ENCODE results near the gene MPV17L. TPM values are rescaled to one million over a fixed set of nuclear protein-coding genes. Genes with fewer than 3 reads are reported as not detected.

The MPV17L gene
- total RNA-seq, 1 experiment from 2014 or later = 6.4 TPM

DNA sequence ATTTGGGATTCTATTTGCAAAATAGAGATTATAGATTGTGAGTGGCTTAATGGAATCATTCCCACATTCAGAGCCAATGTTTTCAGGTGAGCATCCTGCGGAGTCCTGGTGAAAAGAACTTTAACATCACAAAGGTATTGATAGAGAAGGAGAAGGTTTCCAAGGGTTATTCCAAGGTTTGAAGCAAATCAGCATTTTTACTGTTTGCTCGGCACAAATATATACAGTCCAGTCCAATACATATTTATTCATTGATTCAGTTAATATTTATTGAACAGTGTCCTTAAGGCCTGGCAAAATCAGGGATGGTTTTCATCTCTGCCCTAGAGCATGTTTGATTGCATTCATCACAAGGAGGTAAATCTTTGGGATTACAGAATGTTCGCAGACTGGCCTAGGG, 6.4 kb downstream of the MPV17L start:
- Histone ChIP-seq H2AFZ (ENCODE audit: low read length) (no peak overlapping the region), H2BK120ac (ENCODE audit: low read depth, low read length, poor library complexity, severe bottlenecking) (no peak overlapping the region), H4K20me1 (ENCODE audit: control insufficient read depth, insufficient read depth, insufficient read length) (no peaks in the 10 kb centered on the region), H4K5ac (ENCODE audit: insufficient read length, low read depth, low read length) (no peak overlapping the region), H3K14ac (ENCODE audit: insufficient read depth, low read length) (no peak overlapping the region), H3K23ac (ENCODE audit: insufficient read length, low read depth, low read length) (no peak overlapping the region), H3K56ac (ENCODE audit: insufficient read length, low read depth, low read length) (no peak overlapping the region), H2BK15ac (ENCODE audit: low read depth, low read length) (no peak overlapping the region), H3K4ac (ENCODE audit: low read depth, low read length) (no peak overlapping the region), H3K27me3 (ENCODE audit: insufficient read depth, low read length) (no peaks in the 10 kb centered on the region), H2BK5ac (ENCODE audit: insufficient read length, low read length) (no peak overlapping the region), H3K4me2 (ENCODE audit: insufficient read depth, insufficient read length, low read length) (no peak overlapping the region), H4K91ac (ENCODE audit: insufficient read length, low read depth, low read length) (no peak overlapping the region), H2AK5ac (ENCODE audit: insufficient read length, low read length) (no peak overlapping the region), H3K9me3 (ENCODE audit: control insufficient read depth, low read depth, low read length) (no peaks in the 10 kb centered on the region), H3K9ac (ENCODE audit: extremely low read depth, insufficient read length, low read length) (no peak overlapping the region), H3T11ph (ENCODE audit: low read length) (no peak overlapping the region), H3K23me2 (ENCODE audit: insufficient read length, low read depth, low read length, poor library complexity, severe bottlenecking) (no peaks in the 10 kb centered on the region), H3K4me1 (ENCODE audit: insufficient read depth, low read length) (peaks cover 8% of the 10 kb centered on the region; the same call in 1 of the 2 replicates), H3K79me1 (ENCODE audit: insufficient read depth, low read depth, low read length, poor library complexity, severe bottlenecking) (no peaks in the 10 kb centered on the region), H4K8ac (replicated peaks; ENCODE audit: insufficient read length, low read depth, low read length) (no peak overlapping the region), H3K18ac (ENCODE audit: insufficient read length, low read depth, low read length) (no peak overlapping the region), H3K79me2 (ENCODE audit: insufficient read depth, low read length) (no peaks in the 10 kb centered on the region), H2BK12ac (ENCODE audit: insufficient read length, low read depth, low read length) (no peak overlapping the region), H2BK20ac (ENCODE audit: low read depth, low read length, poor library complexity, severe bottlenecking) (no peak overlapping the region), H3K27ac (ENCODE audit: insufficient read length, low read depth, low read length) (no peak overlapping the region)
- Mint-ChIP-seq H3K9me3 (no peaks in the 10 kb centered on the region), H3K27ac (peak overlapping the region in 2 of 3 experiments; percentile 25 to 91; a peak in 3 of 7 replicates), H3K4me3 (no peak overlapping the region; a peak in 1 of 5 replicates), H3K36me3 (ENCODE audit: insufficient read depth in 1 of 3, low read depth in 3 of 3) (peaks cover 0 to 5% (median 0%) of the 10 kb centered on the region in 3 experiments; a peak in 1 of 7 replicates), H3K27me3 (ENCODE audit: low read depth) (no peaks in the 10 kb centered on the region), H3K4me1 (peaks cover 29 to 40% of the 10 kb centered on the region in 2 experiments)
- WGBS (ENCODE audit: extremely low coverage, insufficient read length, low lambda C conversion rate) = no CpG with 5 or more reads among the region's 3 CpGs
- TF ChIP-seq, protein P1, sequence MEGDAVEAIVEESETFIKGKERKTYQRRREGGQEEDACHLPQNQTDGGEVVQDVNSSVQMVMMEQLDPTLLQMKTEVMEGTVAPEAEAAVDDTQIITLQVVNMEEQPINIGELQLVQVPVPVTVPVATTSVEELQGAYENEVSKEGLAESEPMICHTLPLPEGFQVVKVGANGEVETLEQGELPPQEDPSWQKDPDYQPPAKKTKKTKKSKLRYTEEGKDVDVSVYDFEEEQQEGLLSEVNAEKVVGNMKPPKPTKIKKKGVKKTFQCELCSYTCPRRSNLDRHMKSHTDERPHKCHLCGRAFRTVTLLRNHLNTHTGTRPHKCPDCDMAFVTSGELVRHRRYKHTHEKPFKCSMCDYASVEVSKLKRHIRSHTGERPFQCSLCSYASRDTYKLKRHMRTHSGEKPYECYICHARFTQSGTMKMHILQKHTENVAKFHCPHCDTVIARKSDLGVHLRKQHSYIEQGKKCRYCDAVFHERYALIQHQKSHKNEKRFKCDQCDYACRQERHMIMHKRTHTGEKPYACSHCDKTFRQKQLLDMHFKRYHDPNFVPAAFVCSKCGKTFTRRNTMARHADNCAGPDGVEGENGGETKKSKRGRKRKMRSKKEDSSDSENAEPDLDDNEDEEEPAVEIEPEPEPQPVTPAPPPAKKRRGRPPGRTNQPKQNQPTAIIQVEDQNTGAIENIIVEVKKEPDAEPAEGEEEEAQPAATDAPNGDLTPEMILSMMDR (conservative IDR thresholded peaks at IDR 0.05) = no peak
- DNase-seq = no peak
